CD4-positive, alpha-beta T cell treated with Interleukin-15 for 1 hour (primary cell): ENCODE data around the gene NUDT2.
"Not testable (repeated sequence)": the region's sequence is repeated elsewhere in the genome, so short reads cannot be mapped to it uniquely, and the experiment has no call there.

Experiments
- DNase-seq: peaks from one replicate; pipeline ENCODE4 v3.0.0-alpha.2; 2020

Gene NUDT2

DNA sequence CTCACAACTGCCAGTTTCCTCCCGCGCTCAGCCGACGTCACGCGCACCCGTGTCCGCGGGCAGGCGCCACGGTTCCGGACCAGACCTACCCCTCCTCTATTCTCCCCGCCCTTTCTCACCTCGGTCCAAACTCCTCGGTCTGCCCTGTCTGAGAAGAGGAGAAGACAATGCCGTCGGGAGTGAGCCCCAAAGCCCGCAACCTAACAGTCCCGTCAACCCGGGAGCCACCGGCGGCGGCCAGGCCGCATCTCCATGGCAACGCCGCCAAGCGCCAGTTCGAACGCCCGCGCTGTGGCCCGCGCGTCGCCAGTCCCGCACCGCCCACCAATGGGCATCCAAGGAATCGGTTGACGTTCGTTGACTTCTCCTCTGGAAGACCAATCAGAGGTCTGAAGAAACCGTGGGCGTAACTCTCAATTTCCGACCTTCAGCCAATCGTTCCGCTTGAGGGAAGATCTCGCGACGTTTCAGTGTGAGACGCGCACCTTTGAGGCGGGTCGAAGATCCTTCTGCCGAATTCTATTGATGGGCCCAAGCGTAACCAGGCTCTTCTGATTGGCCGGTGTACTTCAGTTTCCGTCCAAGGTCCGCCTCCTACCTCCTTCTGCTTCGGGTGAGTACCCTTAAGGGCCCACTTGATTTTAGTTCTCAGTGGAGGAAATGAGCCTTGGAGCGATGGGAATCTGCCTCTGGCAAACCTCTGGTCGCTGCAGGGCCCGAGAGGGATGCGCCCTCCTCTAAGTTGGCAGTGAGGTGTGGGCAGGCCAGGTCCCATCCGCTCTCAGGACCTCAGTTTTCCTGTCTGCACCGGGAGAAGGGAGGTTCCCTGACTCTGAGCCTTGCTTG is at the start of gene NUDT2, which contains the start of gene KIF24:
Gene NUDT2 (plus strand): TSS at position 583 of the 846 bp plus-strand sequence. CDS start 9,471 bp downstream, outside the sequence.
Gene KIF24 (minus strand): TSS at position 282 of the 846 bp plus-strand sequence. CDS start 17,922 bp downstream, outside the sequence.
- DNase-seq, result peak; percentile 99

DNA sequence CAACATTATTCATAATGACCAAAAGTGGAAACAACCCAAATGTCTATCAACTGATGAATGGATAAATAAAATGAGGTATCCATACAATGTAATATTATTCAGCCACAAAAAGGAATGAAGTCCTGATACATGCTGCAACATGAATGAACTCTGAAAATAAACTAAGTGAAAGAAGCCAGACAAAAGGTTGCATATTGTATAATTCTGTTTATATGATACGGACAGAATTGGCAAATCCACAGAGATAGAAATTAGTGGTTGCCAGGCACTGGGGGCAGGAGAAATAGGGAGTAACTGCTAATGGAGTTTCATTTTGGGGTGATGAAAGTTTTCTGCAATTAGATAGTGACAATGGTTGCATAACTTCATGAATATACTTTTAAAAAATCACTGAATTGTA is 47.3 kb upstream of the NUDT2 start:
- no peak for DNase-seq

DNA sequence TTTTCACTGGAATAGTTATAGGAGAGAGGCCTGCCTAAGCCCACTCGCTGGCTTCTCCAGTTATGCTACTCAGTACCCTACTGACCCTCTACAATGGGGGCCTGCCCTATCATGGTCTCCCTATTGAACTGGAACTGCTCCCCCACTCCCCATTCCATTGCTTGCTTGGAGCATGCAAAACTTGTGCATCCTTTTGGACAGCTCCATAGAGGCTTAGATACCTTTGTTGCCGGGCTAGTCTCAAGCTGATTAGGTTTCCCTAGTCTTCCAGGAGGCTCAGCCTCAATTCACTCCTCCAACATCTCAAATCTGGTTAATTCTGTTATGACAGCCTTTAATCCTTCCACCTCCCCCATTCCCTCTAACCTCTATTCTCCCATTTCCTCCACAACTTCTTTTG is 40.2 kb upstream of the NUDT2 start:
- no peak for DNase-seq

DNA sequence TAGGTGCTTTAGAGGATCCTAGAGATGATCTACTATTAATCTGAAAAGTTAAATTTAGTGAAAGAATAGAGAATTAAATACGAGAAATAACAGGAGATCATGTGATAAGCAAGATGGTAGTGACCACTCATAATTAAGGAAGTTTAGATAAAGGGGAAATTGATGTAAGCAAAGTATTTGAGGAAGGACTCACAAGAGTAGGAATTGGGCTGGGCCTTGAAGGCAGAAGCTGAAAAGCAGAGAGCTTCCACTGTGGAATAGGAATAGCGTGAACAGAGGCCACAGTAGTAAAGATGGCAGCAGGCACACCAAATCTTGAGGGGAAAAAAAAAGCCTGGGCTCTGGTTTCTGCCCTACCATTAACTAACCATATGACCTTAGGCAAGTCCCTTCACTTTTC is 38.3 kb upstream of the NUDT2 start:
- DNase-seq, result no peak

DNA sequence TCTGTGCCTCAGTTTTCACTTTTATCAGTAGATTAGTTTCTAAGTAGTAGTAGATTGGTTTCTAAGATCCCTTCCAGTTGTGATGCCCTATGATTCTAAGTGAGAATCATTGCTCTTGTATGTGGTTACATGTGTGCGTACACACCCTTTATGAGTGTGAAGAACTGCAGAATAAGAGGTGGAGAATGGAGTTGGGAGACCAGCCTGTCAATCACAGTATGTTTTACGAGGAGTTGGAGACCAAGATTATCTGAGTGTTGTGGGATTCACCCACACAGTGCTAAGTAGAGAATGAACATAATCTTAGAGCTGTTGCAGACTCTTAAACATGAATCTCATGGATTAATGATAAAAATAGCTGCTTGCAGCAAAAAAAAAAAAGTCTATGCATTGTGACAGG is 37.9 kb upstream of the NUDT2 start:
- DNase-seq, result no peak

DNA sequence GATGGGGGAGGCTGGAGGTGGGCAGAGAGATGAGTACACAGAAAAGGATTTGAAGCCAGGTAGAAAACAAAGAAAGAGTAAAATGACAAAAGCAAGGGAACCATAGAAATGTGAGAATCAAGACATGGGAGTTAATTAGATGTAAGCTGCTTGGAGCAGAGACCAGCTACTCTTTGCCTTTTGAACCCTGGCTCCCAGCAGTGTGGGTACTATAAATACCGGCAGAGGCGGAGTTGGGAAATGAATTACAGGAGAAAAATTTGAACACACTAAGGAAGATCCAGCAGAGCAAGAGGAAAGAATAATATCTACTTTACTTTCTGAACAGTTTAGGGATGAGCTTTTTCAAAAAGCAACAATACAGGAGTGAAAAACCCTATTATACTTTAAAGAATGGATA is 36.8 kb upstream of the NUDT2 start:
- no peak for DNase-seq

DNA sequence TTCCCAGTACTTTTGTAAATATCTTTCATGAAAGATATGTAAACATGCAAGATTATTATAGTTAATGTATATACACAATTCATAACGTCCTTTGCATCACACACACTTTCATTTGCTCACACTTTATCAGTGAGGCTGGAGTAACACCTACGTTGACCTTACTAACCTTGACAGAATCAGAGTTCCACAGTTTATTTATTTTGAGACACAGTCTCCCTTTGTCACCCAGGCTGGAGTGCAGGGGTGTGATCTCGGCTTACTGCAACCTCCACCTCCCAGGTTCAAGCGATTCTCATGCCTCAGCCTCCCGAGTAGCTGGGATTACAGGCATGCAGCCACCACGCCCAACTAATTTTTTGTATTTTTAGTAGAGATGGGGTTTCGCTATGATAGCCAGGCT is 28.3 kb upstream of the NUDT2 start:
- DNase-seq, result not testable (repeated sequence)

DNA sequence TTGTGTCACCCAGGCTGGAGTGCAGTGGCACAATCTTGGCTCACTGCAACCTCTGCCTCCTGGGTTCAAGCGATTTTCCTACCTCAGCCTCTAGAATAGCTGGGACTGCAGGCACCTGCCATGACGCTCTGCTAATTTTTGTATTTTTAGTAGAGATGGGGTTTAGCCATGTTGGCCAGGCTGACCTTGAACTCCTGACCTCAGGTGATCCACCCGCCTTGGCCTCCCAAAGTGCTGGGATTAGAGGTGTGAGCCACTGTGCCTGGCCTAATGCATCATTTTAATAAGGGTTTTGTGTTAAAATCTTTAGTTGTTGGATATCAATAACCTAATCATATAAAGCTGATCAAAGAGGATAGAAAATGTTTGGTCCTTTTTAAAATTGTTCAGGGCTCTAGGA is 21.1 kb upstream of the NUDT2 start:
- not testable (repeated sequence) for DNase-seq

DNA sequence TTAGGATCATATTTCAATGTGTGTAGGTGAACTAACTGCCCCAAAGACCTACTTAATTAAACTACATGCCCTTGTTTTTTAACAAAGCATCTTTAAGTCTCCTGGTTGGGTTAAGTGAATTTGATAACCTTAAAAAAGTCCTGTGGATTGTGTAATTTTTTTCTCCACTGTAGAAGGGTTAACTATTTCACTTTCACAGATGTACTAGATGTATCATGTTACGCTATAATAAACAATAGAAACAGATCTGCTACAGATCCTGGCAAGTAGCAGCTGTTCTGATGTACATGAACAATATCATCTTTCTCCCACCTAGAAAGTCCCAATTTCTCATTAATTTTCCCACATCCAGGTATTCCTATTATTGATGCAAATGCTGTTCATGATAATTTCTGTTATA is 19.2 kb upstream of the NUDT2 start:
- no peak for DNase-seq

DNA sequence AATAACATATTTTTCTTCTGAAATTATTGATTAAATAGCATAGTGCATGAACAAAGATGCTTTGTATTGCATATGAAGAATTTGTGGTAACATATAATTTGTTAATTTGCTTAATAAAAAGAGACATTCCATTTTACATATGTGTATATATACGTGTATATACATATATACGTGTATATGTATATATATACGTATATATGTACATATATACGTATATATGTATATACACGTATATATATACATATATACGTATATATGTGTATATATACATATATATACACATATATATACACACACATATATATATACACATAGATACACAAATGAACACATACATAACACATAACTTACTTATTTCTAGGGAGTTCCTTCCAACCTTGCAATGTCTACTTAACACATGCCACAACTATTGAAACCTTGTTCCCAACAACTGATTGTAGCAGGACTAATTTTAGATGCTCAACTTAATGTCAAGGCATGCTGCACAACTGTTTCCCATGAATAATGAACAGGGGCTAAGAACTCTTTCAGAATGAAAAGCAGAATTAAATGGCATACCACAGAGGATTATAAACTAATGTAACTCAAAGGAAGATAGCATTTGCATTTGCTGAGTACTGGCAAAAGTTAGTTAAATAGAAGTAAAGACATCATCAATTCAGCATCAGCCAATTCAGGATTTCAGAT is 17.7 kb upstream of the NUDT2 start:
- DNase-seq, result no peak

DNA sequence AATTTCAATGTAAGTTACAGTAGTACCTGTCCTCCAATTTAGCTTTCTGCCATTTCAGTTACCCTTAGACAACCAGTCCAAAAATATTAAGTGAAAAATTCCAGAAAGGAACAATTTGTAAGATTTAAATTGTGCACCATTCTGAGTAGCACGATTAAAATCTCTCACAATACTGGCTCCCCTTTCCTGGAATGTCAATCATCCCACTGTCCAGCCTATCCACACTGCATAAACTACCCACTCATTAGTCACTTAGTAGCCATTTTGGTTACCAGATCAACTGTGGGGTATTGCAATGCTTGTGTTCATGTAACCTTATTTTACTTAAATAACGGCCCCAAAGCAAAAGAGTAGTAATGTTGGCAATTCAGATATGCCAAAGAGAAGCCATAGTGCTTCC is 11.9 kb upstream of the NUDT2 start:
- no peak for DNase-seq

DNA sequence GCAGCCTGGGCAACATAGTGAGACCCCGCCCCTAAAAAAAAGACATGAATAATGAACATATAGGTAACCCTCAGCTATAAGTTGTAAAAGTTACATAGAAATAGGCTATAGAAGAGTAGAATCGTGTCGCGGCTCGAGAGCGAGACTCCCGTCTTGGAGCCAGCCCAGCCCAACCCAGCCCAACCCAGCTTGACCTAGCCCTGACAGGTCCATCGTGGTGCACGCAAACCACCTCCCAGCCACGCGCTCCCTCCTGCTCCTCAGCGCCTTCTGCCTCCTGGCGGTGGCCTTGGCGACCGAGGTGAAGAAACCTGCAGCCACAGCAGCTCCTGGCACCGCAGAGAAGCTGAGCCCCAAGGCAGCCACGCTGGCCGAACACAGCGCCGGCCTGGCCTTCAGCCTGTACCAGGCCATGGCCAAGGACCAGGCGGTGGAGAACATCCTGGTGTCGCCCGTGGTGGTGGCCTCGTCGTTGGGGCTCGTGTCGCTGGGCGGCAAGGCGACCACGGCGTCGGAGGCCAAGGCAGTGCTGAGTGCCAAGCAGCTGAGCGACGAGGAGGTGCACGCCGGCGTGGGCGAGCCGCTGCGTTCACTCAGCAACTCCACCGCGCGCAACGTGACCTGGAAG is 11.1 kb upstream of the NUDT2 start:
- no peak for DNase-seq

DNA sequence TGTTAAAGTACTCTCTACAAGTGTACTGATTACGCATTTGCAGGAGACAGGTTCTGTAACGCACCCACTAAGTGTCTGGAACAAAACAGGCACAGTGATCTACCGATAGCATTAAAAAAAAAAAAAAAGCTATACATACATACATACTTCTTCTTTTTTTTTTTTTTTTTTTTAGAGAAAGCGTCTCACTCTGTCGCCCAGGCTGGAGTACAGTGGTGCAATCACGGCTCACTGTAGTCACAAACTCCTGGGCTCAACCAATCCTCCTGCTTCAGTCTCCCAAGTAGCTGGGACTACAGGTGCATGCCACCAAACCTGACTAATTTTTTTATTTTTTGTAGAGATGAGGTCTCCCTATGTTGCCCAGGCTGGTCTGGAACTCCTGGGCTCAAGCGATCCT is 7.9 kb upstream of the NUDT2 start:
- DNase-seq, result no peak

DNA sequence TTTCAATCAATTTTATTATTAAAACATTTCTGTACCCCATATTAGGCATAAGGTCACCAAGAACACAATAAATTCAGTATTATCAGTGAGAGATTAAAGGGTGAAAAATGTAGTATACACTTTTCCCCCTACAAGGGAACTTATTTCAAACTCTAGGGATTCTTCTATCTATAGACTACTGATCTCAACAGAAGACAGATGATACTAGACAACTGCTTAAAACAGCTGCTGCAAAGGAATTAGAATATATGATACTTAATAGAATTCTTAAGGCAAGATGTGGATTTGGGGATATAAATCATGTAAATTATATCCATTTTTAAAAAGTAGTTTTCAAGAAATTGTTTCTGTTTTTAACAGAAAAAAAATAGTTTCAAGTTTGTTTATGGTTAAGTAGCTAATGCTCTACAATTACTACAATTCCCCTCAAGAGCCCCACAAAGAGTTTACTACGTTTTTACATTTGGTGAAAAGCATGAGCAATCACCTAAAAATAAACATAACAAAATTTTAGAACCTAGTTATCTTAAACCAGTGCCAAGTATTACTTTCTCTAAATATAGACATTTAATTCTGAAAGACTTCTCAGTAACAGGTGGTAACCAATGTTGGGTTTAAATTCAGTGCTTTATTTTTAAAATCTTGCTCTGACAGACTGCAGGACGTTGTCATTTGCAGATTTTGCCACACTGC is 6.3 kb upstream of the NUDT2 start:
- DNase-seq, result no peak

DNA sequence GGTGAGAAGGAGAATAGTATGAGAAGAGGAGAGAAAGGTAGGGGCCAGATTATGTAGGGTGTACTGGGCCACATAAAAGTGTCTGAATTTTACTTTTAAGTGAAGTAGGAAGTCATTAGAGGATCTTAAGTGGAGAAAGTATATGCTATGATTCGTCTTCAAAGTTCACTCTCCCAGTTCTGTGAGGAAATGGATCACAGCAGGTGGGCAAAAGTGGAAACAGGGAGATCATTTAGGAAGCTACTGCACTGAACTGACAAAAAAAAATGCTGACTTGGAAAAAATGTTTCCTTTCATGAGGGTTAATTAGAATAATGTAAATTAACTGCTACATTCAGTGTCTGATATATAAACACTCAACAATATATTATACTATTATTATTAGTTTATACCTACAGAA is 2.7 kb upstream of the NUDT2 start:
- no peak for DNase-seq

DNA sequence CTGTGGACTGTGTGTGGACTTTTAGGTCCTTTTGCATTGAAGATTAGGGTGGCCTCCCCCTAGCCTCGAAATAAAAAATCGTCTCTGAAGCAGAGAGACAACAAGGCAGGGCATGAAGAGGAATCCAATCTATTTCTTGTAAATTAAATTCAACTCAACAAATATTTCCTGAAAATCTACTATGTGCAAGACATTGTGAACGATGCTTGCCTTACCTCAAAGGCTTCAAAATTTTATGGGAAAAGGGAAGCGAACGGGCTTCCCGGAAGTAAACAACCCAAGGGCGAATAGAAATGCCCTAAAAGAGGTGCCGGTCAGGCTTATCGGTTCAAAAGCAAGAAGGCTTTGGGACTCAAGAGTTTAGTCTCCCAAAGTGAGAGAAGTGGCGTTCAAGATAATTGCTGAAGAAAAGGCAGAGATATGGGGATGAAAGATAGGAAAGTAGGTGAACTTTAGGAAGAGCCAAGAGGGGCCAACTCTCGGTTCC is 826 bp upstream of the NUDT2 start:
- no peak for DNase-seq

DNA sequence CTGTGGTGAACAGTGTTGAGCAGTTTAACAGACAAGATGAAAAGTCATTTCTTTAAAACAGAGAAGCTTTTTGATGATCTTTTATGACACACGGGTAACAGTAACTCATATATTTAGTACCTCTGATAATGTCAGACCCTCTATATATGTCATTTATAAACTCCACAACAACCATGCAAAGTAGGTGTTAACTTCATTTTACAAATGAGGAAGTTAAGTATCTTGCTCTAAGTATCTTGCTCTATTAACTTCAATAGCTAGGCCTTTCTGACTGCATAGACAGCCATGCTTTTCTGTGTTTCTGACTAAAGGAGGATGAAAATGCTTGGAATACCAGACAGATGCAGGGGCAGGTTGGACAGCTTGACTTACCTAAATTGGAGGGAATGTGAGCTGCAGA is 1.8 kb downstream of the NUDT2 start:
- no peak for DNase-seq

DNA sequence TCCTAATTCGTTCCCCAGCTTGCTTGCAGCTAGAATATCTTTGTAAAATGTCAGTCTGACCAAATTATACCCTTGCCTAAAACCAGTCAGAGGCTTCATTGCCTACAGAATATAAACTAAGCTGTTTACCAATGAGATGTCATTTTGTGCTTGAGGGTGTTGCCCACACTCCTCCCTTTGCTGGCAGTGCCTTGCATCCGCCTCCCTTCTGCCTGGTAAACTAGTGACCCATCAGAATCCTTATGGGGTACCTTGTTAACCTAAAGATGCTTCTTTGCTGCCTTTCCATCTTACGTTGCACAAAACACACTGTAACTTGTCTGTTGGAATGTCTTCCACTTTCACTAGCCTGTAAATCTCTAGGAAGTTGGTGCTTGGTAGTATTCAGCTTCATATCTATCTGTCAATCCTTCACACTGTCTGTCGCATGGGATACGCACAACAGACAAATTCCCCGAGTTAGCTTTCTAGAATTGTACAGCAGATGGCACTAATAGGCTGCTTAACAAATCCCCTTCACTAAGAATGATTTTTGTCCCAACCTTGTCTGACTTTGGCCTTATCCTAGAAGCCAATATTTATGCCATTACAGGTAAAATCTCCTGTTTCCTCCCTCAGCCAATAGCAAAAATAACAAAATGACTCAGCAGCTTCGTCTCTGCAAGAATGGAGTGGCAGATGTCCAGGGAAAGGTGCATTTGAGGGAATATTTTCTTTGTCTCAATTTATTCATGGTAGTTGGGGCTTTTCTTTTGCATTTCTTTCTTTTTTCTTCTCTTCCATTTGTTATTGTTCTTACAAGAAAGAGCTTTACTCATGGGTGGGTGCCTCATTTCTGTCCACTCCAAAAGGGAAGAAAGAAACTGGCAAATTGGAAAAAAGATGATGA is 3.0 kb downstream of the NUDT2 start:
- DNase-seq, result no peak

DNA sequence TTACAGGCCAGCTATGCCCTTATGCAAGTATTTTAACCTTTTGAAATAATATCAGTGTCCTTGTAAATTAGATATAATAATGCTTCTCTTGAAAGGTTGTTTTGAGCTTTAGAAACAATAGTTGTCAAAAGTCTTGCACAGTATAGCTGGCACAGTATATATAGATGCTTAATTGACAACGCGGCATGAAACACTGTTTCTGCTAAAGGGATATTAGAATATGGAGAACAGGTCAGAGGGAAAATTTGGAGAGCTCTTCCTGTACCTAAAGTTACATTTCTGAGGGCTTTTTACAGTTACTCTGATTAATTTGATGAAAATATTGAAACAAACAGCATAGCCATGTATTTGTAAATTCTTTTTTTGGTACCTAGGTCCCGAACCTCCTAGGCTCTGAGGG is 4.5 kb downstream of the NUDT2 start:
- no peak for DNase-seq

DNA sequence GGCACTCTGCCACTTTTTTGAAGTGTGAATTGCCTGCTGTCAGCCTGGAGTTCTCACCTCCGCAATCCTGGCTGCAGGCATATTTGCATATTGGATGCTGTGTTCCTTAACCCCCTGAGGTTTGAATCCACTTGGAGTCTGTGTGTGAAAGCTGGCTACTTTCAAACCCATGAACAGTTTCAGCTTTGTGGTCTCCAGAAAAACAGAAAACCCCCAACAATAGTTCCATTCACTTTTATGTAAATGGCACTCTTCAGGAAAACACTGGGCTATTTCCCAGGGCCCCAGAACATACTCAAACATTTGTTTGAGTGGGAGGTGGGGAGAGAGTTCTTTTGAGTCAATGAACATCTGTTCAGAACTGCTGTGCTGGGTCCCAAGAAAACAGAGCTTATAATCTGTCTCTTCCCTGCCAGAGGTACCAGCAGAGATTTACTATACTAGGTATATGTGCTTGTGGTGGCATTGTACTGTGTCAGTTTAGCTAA is 5.0 kb downstream of the NUDT2 start:
- no peak for DNase-seq

DNA sequence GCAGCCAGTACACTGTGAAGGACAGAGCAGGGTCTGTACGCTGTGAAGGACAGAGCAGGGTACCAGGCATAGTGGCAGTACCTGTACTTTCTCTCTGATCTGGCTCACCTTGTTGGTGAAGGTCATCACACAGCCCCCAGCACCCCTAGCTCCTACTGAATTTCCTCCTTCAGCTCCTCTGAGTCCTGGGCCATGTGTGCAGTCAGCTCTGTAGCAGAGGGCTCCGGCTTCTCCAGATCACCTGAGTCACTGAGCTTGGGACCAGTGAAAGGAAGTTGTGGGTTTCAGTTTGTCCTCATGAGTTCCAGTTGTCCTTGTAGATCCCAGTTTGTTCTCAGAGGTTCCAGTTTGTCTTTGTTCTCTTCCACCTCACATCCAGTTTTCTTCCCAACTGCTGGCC is 5.5 kb downstream of the NUDT2 start:
- DNase-seq, result no peak

DNA sequence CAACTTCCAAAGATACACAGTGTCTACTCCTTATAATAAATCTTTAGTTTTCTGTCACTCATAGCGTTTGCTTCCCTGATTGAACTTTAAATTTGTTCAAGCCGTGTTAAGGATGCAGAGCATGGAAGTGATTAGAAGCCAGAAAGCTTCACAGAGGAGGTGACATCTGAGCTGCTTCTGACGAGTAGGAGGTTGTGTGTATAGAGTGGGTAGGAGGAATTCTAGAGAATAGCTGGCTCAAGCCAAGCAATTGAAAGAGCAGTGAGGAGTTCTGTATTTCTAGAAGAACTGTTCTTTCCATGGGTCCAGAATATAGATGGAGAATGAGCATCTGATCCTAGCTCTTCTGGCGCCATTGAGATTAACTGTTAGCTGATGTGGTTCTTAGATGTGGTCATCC is 6.0 kb downstream of the NUDT2 start:
- DNase-seq, result no peak
